RCC 7860 (cell line): ENCODE measurements around the gene FOCAD.
A peak's percentile ranks its signal among the peaks of the same experiment; 100 is the strongest.
"Not testable (repeated sequence)": the region's sequence is repeated elsewhere in the genome, so short reads cannot be mapped to it uniquely, and the experiment has no call there.

Experiments
- DNase-seq: peaks from one replicate; pipeline ENCODE4 v3.0.0-alpha.2; 2015; ENCODE audit warnings: low spot score
- FAIRE-seq: peaks from 2 replicates; lab custom pipeline; 2012; peaks lifted over from hg19 to GRCh38; lab: Jason Lieb, UNC

FOCAD gene

GRCh38 chr9:20945856-20946255 lies 261.8 kb downstream of the FOCAD start:
- DNase-seq (no peak), FAIRE-seq (no peak)

- DNase-seq (no peak), FAIRE-seq (no peak)
Observed at GRCh38 chr9:20948703-20949102, 264.6 kb downstream of the FOCAD start.

GRCh38 chr9:20950707-20951106 lies 266.6 kb downstream of the FOCAD start:
- no peak for FAIRE-seq
- no peak for DNase-seq

GRCh38 chr9:20962536-20963225 lies 278.6 kb downstream of the FOCAD start:
- FAIRE-seq, result no peak

GRCh38 chr9:20972684-20973083 lies 288.6 kb downstream of the FOCAD start:
- no peak for DNase-seq
- FAIRE-seq, result no peak

More at GRCh38 chr9:20962536-20963225, 278.6 kb downstream of the FOCAD start:
- DNase-seq, result no peak

- not testable (repeated sequence) for FAIRE-seq, DNase-seq
Observed at GRCh38 chr9:20973246-20973947, 289.3 kb downstream of the FOCAD start.

- FAIRE-seq, DNase-seq: not testable (repeated sequence)
Observed at GRCh38 chr9:20974191-20974938, 290.3 kb downstream of the FOCAD start.

GRCh38 chr9:20978249-20978648 lies 294.2 kb downstream of the FOCAD start:
- no peak for DNase-seq
- no peak for FAIRE-seq

GRCh38 chr9:20980832-20981455 lies 296.9 kb downstream of the FOCAD start:
- DNase-seq (peak; percentile 64), FAIRE-seq (peak; percentile 91)

- FAIRE-seq, result no peak
- no peak for DNase-seq
Observed at GRCh38 chr9:20981486-20981885, 297.4 kb downstream of the FOCAD start.

- FAIRE-seq (no peak), DNase-seq (no peak)
Observed at GRCh38 chr9:20984506-20984905, 300.4 kb downstream of the FOCAD start.

- DNase-seq, result no peak
- FAIRE-seq, result no peak
Observed at GRCh38 chr9:20985851-20986600, 302.0 kb downstream of the FOCAD start.

- FAIRE-seq, result no peak
- DNase-seq, result no peak
Observed at GRCh38 chr9:20987521-20987920, 303.5 kb downstream of the FOCAD start.

- DNase-seq (no peak), FAIRE-seq (no peak)
Observed at GRCh38 chr9:20988061-20988460, 304.0 kb downstream of the FOCAD start.

- DNase-seq, result no peak
- no peak for FAIRE-seq
Observed at GRCh38 chr9:20988671-20989315, 304.7 kb downstream of the FOCAD start.

- DNase-seq (no peak), FAIRE-seq (no peak)
Observed at GRCh38 chr9:20989923-20990341, 305.9 kb downstream of the FOCAD start.

- FAIRE-seq (no peak), DNase-seq (no peak)
Observed at GRCh38 chr9:20990867-20991266, 306.8 kb downstream of the FOCAD start.

GRCh38 chr9:20994486-20994885 lies 310.4 kb downstream of the FOCAD start:
- FAIRE-seq (no peak), DNase-seq (no peak)

GRCh38 chr9:20995616-20996015 lies 311.6 kb downstream of the FOCAD start:
- DNase-seq (no peak), FAIRE-seq (no peak)

GRCh38 chr9:20996809-20997208 lies 312.8 kb downstream of the FOCAD start:
- FAIRE-seq (no peak), DNase-seq (no peak)
